ENCODE results near the gene NNMT.

- TF ChIP-seq POLR2A (IDR thresholded peaks at IDR 0.05; ENCODE audit: borderline replicate concordance, extremely low read depth, insufficient read depth, insufficient read length), result no peak
- no peak for TF ChIP-seq POLR2AphosphoS5 (IDR thresholded peaks at IDR 0.05; ENCODE audit: low read depth, low read length)
- TF ChIP-seq EZH2 (IDR thresholded peaks at IDR 0.05), result no peak
- no peak for TF ChIP-seq RAD21 (IDR thresholded peaks at IDR 0.05; ENCODE audit: low read depth)
- no peak for TF ChIP-seq CTCF (IDR thresholded peaks at IDR 0.05 in 2 of 3, conservative IDR thresholded peaks at IDR 0.05 in 1 of 3; ENCODE audit: borderline replicate concordance in 1 of 3, insufficient read depth in 1 of 3, low read depth in 2 of 3, low read length in 2 of 3)
- TF ChIP-seq REST (IDR thresholded peaks at IDR 0.05; ENCODE audit: low read depth), result no peak
- no peak for TF ChIP-seq TCF7L2 (IDR thresholded peaks at IDR 0.05; ENCODE audit: borderline replicate concordance, extremely low read depth, insufficient read depth, insufficient read length)
- no peak for TF ChIP-seq ZFX (IDR thresholded peaks at IDR 0.05)
- TF ChIP-seq, protein P1, sequence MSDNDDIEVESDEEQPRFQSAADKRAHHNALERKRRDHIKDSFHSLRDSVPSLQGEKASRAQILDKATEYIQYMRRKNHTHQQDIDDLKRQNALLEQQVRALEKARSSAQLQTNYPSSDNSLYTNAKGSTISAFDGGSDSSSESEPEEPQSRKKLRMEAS (IDR thresholded peaks at IDR 0.05), result no peak
- TF ChIP-seq EZH2phosphoT487 (IDR thresholded peaks at IDR 0.05; ENCODE audit: borderline replicate concordance), result no peak
- no peak for TF ChIP-seq CEBPB (IDR thresholded peaks at IDR 0.05; ENCODE audit: low read depth)
- no peak for TF ChIP-seq SP1 (IDR thresholded peaks at IDR 0.05; ENCODE audit: low read depth)
Observed at GRCh38 chr11:114284914-114285313, 11.3 kb upstream of the NNMT start.

Measured in HCT116 (cell line).